ENCODE results near the gene PAFAH2.
"Not testable (repeated sequence)": the region's sequence is repeated elsewhere in the genome, so short reads cannot be mapped to it uniquely, and the experiment has no call there.

The PAFAH2 gene

GRCh38 chr1:26009796-26010447 is 12.1 kb upstream of the PAFAH2 start:
- no peak for DNase-seq

- no peak for DNase-seq
These were observed 8.8 kb upstream of the PAFAH2 start for GRCh38 chr1:26006710-26007109.

DNA sequence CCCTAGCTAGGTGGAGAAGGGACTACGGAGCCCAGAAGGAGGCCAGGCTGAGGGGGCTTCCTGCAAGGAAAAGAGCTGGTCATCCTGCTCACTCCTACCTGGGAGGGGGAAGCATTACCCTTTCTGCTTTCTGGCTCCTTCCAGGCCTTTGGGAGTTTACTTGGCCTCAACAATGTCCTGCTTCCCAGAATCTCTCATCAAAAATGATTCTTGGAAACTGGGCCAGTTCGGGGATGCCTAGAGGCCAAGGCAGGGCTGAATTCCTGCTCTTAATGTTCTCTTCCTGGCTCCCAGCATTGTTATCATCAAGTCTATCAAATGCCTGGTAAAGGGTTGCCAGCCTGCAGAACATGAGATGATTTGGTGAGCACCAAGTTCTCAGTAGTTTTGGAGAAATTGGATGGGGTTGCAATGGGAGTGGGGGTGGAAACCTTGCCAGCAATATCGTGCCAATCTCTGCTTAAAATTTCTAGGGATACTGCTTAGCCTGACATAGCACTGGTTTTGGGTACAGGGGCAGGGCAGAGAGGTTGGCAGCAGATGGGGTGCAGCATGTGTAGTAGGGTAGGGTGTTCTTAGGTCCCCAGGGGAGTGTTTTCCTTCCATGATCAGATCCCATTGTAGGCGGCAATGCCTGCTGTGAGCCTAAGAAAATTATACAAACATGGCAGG is 7.7 kb upstream of the PAFAH2 start:
- no peak for DNase-seq

DNA sequence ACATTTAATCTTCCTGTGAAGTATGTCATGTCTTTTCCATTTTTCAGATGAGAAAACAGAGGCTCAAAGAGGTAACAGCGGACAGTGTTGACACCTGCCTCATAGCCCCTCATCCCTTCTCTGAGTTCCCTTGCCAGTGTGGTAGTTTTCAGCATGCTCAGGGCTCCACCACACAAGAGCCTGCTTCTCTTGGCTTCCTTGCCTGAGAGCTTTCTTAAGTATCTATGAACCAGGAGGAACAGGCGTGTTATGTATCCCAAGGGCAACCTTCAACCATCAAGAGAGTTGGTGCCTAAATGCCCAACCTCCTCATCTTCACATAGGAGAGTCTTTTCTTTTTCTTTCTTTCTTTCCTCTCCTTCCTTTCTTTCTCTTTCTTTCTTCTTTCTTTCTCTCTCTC is 5.9 kb upstream of the PAFAH2 start:
- no peak for DNase-seq

DNA sequence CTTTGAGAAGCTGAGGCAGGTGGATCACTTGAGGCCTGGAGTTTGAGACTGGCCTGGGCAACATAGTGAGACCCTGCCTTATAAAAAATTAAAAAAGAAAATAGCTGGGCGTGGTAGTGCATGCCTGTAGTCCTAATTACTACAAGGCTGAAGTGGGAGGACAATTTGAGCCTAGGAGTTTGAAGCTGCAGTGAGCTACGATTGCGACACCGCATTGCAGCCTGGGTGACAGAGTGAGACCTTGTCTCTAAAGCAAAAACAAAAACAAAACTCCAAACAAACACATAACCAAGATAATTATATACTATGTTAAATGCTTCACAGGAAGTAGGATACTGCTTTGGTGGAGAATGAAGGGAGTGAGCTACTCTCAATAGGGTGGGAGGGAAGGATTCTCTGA is 5.4 kb upstream of the PAFAH2 start:
- no peak for DNase-seq

GRCh38 chr1:25999041-25999800 is 1.4 kb upstream of the PAFAH2 start:
- DNase-seq: no peak

GRCh38 chr1:25996966-25997827 is 666 bp downstream of the PAFAH2 start:
- DNase-seq: peak in 1 of 2 experiments; percentile 31

DNA sequence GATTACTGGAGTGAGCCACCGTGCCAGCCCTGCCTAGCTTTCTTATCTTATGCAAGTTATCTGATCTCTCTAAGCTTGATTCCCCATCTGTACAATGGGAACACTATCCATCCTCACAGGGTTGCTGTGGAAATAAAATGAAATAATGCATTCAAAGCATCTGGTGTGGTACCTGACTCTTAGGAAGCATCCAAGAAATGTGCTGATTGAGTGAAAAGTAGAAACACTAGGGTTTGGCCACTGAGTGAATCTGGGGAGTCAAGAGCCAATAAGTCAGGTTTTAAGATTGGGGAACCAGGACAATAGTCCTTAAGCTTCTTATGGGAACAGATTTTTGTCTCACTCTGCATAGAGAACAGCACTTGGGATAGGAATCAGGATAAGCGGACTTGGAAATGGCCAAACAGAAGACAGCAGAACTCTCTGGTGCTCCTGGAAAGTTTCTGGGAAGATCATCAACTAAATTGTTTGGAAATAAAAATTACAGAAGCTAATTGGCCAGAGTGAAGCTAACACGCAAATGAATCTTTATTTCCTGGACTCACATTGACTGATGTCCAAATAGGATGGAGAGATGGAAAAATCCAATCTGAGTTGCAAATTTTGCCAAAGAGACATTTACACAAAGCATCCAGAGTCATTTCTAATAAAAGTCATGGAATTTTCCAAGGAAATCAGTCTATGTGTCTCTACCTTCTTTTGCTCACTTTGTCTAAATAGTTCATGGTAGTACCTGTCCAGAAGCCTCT is 3.3 kb downstream of the PAFAH2 start:
- DNase-seq: no peak

DNA sequence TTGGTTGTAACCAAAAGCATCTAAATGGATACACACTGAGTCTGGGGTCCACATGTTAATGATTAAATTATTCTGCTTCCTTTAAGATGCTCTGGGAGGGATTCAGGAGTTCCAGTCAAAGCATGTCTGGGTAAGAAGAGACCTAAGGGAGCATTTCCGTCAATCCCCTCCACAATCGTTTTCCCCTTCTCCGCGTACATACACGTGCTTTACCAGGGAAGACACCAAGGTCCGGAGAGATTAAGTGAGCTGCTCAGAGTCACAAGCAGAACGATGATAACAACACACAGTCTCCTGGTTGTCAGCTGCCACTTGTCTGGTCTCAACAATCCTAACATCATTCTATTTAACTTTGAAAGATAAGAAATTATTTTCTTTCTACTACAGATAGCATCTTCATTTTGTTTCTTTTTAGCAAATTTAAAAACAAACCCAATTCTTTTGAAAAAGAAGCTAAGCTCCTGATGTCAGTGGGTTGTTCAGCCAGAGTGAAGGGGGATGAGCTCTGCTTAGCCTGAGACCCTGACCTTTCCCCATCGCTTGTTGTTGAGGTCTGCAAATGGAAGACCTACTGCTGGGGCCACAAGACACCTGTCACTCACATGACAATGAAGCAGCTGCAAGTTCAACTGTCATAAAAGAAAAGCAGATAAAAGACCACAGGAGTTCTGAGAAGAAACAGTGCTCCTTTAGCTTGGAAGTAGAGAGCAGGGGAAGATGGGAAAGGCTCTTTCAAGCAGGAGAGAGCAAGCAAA is 4.5 kb downstream of the PAFAH2 start:
- no peak for DNase-seq

- DNase-seq: no peak
These were observed 5.1 kb downstream of the PAFAH2 start for GRCh38 chr1:25992689-25993171.

DNA sequence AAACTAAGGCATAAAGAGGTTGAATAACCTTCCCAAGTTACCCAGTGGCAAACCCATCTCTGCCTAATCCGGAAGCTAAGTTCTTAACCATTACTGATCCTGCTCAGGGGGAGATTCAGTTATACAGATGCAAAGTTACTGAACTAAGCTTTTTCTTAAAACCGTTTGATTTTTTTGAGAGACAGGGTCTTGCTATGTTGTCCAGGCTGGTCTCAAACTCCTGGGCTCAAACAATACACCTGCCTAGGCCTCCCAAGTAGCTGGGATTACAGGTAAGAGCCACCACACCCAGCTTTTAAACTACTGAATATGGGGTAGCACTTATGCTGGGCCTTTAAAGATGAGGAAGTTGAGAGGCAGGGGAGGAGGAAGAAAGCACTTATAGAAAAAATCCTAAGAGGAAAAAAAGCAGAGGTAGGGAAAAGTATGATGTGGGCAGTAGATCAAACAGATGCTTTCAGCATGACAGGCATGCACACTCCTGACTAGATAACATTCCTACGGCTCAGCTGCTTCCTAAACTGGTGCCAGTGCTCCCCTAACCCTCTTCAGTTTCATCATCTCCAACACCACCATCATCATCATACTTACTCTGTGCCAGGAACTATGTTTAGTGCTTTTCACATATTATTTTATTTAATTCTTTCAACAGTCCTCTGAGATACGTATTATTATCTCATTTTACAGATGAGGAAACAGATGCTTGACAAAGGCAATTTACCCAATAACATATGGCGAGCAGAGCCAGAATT is 5.8 kb downstream of the PAFAH2 start:
- DNase-seq: no peak

GRCh38 chr1:25990702-25991395 is 7.0 kb downstream of the PAFAH2 start:
- DNase-seq: peak; percentile 57 to 62

- peak in 1 of 2 experiments; percentile 26 for DNase-seq
These were observed 7.6 kb downstream of the PAFAH2 start for GRCh38 chr1:25990251-25990650.

DNA sequence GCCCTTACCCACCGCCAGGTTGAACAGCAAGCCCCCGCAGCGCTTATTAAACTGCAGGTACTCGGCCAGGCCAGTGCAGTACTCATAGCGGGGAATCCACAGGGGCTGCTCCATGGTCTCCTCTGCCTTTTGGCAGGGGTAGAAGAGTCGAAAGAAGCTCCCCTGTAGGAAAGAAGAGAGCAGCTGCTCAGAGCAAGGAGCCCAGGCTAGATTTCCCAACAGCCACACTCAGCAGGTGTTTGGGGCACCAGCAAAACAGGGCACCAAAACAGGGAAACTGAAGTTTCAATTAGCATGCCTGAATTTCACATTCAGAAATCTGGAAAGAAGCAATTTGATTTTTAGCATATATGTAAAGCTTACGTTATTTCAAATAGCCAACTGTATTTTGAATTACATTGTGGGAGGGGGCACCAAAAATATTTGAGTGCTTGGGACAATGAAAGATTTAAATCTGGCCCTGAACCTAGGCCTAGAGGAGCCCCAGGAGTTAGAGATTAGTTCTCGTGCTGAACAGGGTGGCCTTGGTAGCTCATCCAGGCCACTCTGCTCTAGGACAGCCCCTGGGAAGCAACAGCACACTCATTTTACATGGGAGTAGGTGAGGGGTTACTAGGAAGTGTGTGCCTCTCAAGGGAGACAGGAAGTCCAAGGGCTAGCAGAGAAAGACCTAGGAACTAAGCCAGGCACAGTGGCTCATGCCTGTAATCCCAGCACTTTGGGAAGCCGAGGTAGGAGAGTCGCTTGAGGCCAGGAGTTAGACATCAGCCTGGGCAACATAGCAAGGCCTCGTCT is 8.2 kb downstream of the PAFAH2 start:
- no peak for DNase-seq

GRCh38 chr1:25987951-25988350 is 9.9 kb downstream of the PAFAH2 start:
- no peak for DNase-seq

GRCh38 chr1:25986773-25987172 is 11.1 kb downstream of the PAFAH2 start:
- DNase-seq: not testable (repeated sequence)

GRCh38 chr1:25985670-25986069 is 12.2 kb downstream of the PAFAH2 start:
- no peak for DNase-seq

DNA sequence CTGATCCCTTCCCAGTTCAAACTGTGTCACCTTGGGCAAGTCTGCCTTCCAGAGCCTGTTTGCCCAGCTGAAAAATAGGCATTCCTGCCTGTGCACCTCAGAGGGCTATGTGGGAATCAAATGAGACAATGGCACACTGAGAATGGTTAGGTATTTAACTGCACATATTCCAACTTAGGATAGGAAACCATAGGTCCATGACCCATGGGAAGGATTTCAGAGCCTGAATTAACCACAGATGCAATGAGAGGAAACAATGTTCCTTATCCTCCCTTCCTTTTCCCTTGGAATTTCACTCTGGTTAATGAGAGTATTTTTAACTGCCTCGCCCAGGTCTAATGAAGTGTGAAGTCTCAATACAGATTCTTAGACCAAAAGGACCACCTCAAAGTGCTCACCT is 12.7 kb downstream of the PAFAH2 start:
- no peak for DNase-seq

GRCh38 chr1:25979210-25979609 is 18.7 kb downstream of the PAFAH2 start:
- DNase-seq: no peak
